HUDEP-2 (cell line): ENCODE data around the gene ARGFX.
"Not testable (repeated sequence)": the region's sequence is repeated elsewhere in the genome, so short reads cannot be mapped to it uniquely, and the experiment has no call there.

Experiments used
- DNase-seq, 76 experiments: peaks; one replicate each; lab custom pipeline; 2025; ENCODE audit not compliant: unreplicated experiment in 76 of 76; lab: John Stamatoyannopoulos, UW

ARGFX gene

GRCh38 chr3:121567649-121568048 lies at the start of gene ARGFX:
Gene ARGFX (plus strand): TSS chr3:121567949. CDS start chr3:121570714, 2,765 bp downstream.
- no peak for DNase-seq

GRCh38 chr3:121517953-121518655 lies 49.6 kb upstream of the ARGFX start:
- DNase-seq, result no peak

- no peak for DNase-seq
These were observed 47.2 kb upstream of the ARGFX start for GRCh38 chr3:121520510-121520909.

GRCh38 chr3:121529308-121529707 lies 38.4 kb upstream of the ARGFX start:
- DNase-seq, result no peak

- DNase-seq, result no peak
These were observed 36.5 kb upstream of the ARGFX start for GRCh38 chr3:121531269-121531668.

- no peak for DNase-seq
These were observed 24.8 kb upstream of the ARGFX start for GRCh38 chr3:121542924-121543323.

- peak in 11 of 76 experiments; percentile 6 to 76 (median 24) for DNase-seq
These were observed 22.6 kb upstream of the ARGFX start for GRCh38 chr3:121545049-121545573.

- DNase-seq, result peak; percentile 9 to 91 (median 81)
These were observed 21.9 kb upstream of the ARGFX start, which contains the start of gene POLQ for GRCh38 chr3:121545574-121546455. Gene POLQ (minus strand): TSS chr3:121545988. CDS start chr3:121545877, 111 bp downstream.

GRCh38 chr3:121552379-121552778 lies 15.4 kb upstream of the ARGFX start:
- no peak for DNase-seq

- no peak for DNase-seq
These were observed 15.0 kb upstream of the ARGFX start for GRCh38 chr3:121552797-121553196.

GRCh38 chr3:121557426-121557934 lies 10.3 kb upstream of the ARGFX start:
- no peak for DNase-seq

- no peak for DNase-seq
These were observed 5.6 kb upstream of the ARGFX start for GRCh38 chr3:121562148-121562547.

- DNase-seq, result no peak
These were observed 976 bp upstream of the ARGFX start for GRCh38 chr3:121566773-121567172.

- peak in 47 of 76 experiments; percentile 3 to 83 (median 27) for DNase-seq
These were observed 6.7 kb downstream of the ARGFX start for GRCh38 chr3:121574449-121574848.

- no peak for DNase-seq
These were observed 13.9 kb downstream of the ARGFX start for GRCh38 chr3:121581691-121582090.

GRCh38 chr3:121584418-121584817 lies 16.7 kb downstream of the ARGFX start:
- DNase-seq, result no peak

- no peak for DNase-seq
These were observed 25.3 kb downstream of the ARGFX start, which contains the start of gene FBXO40 for GRCh38 chr3:121592856-121593702. Gene FBXO40 (plus strand): TSS chr3:121593379. CDS start chr3:121620576, 27,197 bp downstream.

- not testable (repeated sequence) for DNase-seq
These were observed 26.1 kb downstream of the ARGFX start for GRCh38 chr3:121593806-121594205.

- no peak for DNase-seq
These were observed 27.1 kb downstream of the ARGFX start for GRCh38 chr3:121594850-121595249.

- DNase-seq, result no peak
These were observed 28.1 kb downstream of the ARGFX start for GRCh38 chr3:121595765-121596406.
